Mesenteric fat pad (tissue), 1 donor: ENCODE results near the gene STIM1. TPM values are rescaled to one million over a fixed set of nuclear protein-coding genes. Genes with fewer than 3 reads are reported as not detected.

Experiments used
- DNase-seq: peaks from one replicate; pipeline ENCODE4 v3.0.0-alpha.2; 2020; ENCODE audit warnings: low spot score
- total RNA-seq: library from RNA; stranded (reverse); fragmentation: NEBNext Ultra II Directional; extraction: Animal tissue kit (Norgen Biotek cat#: 25700); gene quantifications from one replicate; pipeline ENCODE4 v1.2.1, GENCODE V29; 2021
- donor health status: DM: yes; HTN: yes; CAD: no.

The STIM1 gene
- total RNA-seq, 1 donor from 2014 or later, result 125 TPM

GRCh38 chr11:3946455-3947017 is 91.1 kb downstream of the STIM1 start:
- no peak for DNase-seq

GRCh38 chr11:3947061-3947460 is 91.6 kb downstream of the STIM1 start:
- no peak for DNase-seq

- DNase-seq, result no peak
Observed at GRCh38 chr11:3949125-3949524, 93.7 kb downstream of the STIM1 start.

DNA sequence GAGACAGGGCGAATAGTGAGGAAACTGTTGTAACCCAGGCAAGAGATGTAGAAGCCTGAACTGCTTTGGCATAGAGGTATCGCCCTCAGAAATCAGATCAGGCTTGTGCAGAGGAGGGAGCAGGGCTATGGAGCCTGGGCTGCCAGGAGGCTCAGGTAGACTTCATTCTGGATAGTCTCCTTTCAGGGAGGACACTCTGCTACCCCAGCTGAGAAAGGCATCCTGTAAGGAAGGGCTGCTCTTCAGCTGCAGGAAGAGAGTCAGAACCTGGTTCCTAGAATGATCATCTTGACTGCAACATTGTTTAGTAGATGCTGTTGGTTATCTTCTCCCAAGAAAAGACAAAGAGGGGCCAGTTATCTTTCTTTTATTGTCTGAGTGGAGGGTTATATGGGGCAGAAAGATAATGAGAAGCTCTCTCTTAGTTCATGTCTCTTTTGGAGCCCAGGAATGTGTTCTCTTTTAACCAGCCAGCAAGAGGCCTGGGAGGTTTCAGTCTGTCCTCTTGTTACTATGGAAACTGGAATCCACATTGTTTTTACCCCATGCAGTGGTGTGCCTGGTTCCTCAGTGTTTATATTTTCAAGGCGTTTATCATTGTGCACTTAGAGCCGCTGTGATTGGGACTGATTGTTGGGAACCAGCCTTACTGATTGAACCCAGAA is 95.7 kb downstream of the STIM1 start:
- DNase-seq, result no peak

GRCh38 chr11:3952715-3953114 is 97.3 kb downstream of the STIM1 start:
- DNase-seq, result no peak

GRCh38 chr11:3953327-3953726 is 97.9 kb downstream of the STIM1 start:
- DNase-seq, result no peak

GRCh38 chr11:3954448-3955298 is 99.2 kb downstream of the STIM1 start:
- no peak for DNase-seq

GRCh38 chr11:3955299-3955665 is 99.8 kb downstream of the STIM1 start:
- no peak for DNase-seq

GRCh38 chr11:3956038-3956437 is 100.6 kb downstream of the STIM1 start:
- DNase-seq, result no peak

GRCh38 chr11:3956748-3957147 is 101.3 kb downstream of the STIM1 start:
- DNase-seq, result no peak

DNA sequence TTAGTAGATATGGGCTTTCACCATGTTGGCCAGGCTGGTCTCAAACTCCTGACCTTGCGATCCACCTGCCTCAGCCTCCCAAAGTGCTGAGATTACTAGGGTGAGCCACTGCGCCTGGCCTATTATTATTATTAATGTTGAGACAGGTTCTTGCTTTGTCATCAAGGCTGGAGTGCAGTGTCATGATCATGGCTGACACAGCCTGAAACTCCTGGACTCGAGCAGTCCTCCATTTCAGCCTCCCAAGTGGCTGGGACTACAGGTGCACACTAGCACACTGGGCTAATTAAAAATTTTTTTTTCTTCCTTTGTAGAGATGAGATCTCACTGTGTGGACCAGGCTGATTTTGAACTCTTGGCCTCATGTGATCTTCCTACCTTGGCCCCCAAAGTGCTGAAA is 102.0 kb downstream of the STIM1 start:
- DNase-seq, result no peak

- no peak for DNase-seq
Observed at GRCh38 chr11:3958281-3958680, 102.8 kb downstream of the STIM1 start.

GRCh38 chr11:3959015-3959902 is 103.8 kb downstream of the STIM1 start:
- no peak for DNase-seq

- DNase-seq, result no peak
Observed at GRCh38 chr11:3959903-3960265, 104.4 kb downstream of the STIM1 start.

- DNase-seq, result no peak
Observed at GRCh38 chr11:3962406-3962840, 107.0 kb downstream of the STIM1 start.

GRCh38 chr11:3964056-3964455 is 108.6 kb downstream of the STIM1 start:
- no peak for DNase-seq

- no peak for DNase-seq
Observed at GRCh38 chr11:3964935-3965604, 109.6 kb downstream of the STIM1 start.

DNA sequence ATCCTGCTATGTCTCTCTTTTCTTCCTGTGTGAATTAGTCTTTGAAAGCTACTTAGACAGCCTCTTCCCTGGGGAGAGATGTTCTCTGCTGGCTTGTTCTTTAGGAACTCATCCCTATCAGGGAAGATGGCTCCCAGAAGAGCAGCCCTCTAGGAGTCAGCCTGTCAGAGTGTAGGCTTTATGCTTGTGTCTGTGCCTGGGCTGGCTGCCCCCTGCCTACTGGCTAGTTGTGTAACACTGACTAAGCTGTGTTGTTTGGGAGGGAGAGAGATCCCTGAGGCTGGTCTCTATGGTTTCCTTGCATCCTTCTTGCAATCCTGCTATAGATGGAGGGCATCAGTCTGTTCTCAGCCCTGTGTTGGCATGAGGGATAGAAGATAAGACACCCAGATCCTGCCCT is 112.2 kb downstream of the STIM1 start:
- no peak for DNase-seq

- no peak for DNase-seq
Observed at GRCh38 chr11:3969200-3969599, 113.7 kb downstream of the STIM1 start.

- DNase-seq, result no peak
Observed at GRCh38 chr11:3969613-3970012, 114.1 kb downstream of the STIM1 start.

DNA sequence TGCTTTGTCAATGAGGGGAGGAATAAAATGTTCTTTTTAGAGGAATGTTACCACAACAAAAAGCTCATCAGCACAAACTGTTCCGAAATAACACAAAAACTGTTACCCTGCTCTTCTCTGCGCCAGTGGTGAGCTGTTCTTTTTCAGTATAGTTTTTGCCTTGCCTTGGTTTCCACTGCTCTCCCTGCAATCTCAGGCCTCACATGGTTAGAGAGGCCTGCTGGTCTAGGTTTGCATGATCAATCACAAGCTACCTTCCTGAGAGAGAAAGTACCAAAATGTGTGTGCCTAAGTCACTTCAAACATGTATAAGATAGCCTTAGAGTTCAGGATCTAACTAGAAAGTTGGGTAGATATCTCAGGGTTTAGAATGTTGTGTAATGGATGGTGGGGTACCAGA is 114.6 kb downstream of the STIM1 start:
- DNase-seq, result no peak
